Measurements from ENCODE around the gene HEYL.

Gene HEYL

GRCh38 chr1:39685071-39685470, 45.6 kb upstream of the HEYL start:
- Histone ChIP-seq H3K4me3 (ENCODE audit: low read depth, low read length) (no peak overlapping the region), H2BK12ac (ENCODE audit: low read length) (no peak overlapping the region), H3K4me2 (ENCODE audit: low read length) (no peak overlapping the region), H3K18ac (ENCODE audit: low read length) (no peak overlapping the region), H2AFZ (ENCODE audit: insufficient read depth, low read length, poor library complexity) (no peak overlapping the region), H4K8ac (ENCODE audit: low read depth, low read length) (no peak overlapping the region), H3K36me3 (ENCODE audit: control insufficient read depth in 1 of 2, insufficient read depth in 2 of 2, low read length in 2 of 2) (no peaks in the 10 kb centered on the region), H3K27ac (ENCODE audit: low read depth, low read length) (no peak overlapping the region), H2AK5ac (ENCODE audit: low read length) (no peak overlapping the region), H3K23ac (ENCODE audit: low read length) (no peak overlapping the region), H3K4me1 (ENCODE audit: control insufficient read depth in 1 of 2, insufficient read depth in 2 of 2, low read length in 2 of 2) (peaks cover 5 to 6% of the 10 kb centered on the region in 2 experiments), H4K91ac (ENCODE audit: low read depth, low read length) (no peak overlapping the region), H4K12ac (ENCODE audit: low read depth, low read length) (no peak overlapping the region), H3K14ac (ENCODE audit: low read length) (no peak overlapping the region), H3K79me1 (ENCODE audit: low read length) (no peaks in the 10 kb centered on the region), H2BK120ac (ENCODE audit: insufficient read depth, low read length, poor library complexity) (no peak overlapping the region), H3K4ac (ENCODE audit: low read depth, low read length) (no peak overlapping the region), H3K9me3 (ENCODE audit: insufficient read depth, low read depth, low read length) (peaks cover 12% of the 10 kb centered on the region), H3K27me3 (ENCODE audit: insufficient read depth, low read length) (peaks cover 59% of the 10 kb centered on the region), H2BK5ac (ENCODE audit: low read depth, low read length, poor library complexity) (no peak overlapping the region), H3K79me2 (ENCODE audit: control insufficient read depth, insufficient read depth, low read length, poor library complexity) (no peaks in the 10 kb centered on the region), H3K9ac (ENCODE audit: low read length) (no peak overlapping the region)
- DNase-seq, result no peak
- WGBS (ENCODE audit: extremely low coverage, insufficient coverage, insufficient read length), result no CpG with 5 or more reads among the region's 3 CpGs

GRCh38 chr1:39684313-39684664, 44.8 kb upstream of the HEYL start:
- Histone ChIP-seq H3K14ac (ENCODE audit: low read length) (no peak overlapping the region), H3K79me2 (ENCODE audit: control insufficient read depth, insufficient read depth, low read length, poor library complexity) (no peaks in the 10 kb centered on the region), H4K91ac (ENCODE audit: low read depth, low read length) (no peak overlapping the region), H3K23ac (ENCODE audit: low read length) (no peak overlapping the region), H3K27ac (ENCODE audit: low read depth, low read length) (no peak overlapping the region), H3K79me1 (ENCODE audit: low read length) (no peaks in the 10 kb centered on the region), H3K9me3 (ENCODE audit: insufficient read depth, low read depth, low read length) (peaks cover 16% of the 10 kb centered on the region), H2BK12ac (ENCODE audit: low read length) (no peak overlapping the region), H3K36me3 (ENCODE audit: control insufficient read depth in 1 of 2, insufficient read depth in 2 of 2, low read length in 2 of 2) (no peaks in the 10 kb centered on the region), H3K27me3 (ENCODE audit: insufficient read depth, low read length) (peaks cover 55% of the 10 kb centered on the region), H3K4me3 (ENCODE audit: low read depth, low read length) (no peak overlapping the region), H2BK5ac (ENCODE audit: low read depth, low read length, poor library complexity) (no peak overlapping the region), H2AFZ (ENCODE audit: insufficient read depth, low read length, poor library complexity) (no peak overlapping the region), H3K4me1 (ENCODE audit: control insufficient read depth in 1 of 2, insufficient read depth in 2 of 2, low read length in 2 of 2) (peaks cover 5 to 6% of the 10 kb centered on the region in 2 experiments), H3K18ac (ENCODE audit: low read length) (no peak overlapping the region), H3K9ac (ENCODE audit: low read length) (no peak overlapping the region), H2AK5ac (ENCODE audit: low read length) (no peak overlapping the region), H4K8ac (ENCODE audit: low read depth, low read length) (no peak overlapping the region), H2BK120ac (ENCODE audit: insufficient read depth, low read length, poor library complexity) (no peak overlapping the region), H4K12ac (ENCODE audit: low read depth, low read length) (no peak overlapping the region), H3K4me2 (ENCODE audit: low read length) (no peak overlapping the region), H3K4ac (ENCODE audit: low read depth, low read length) (no peak overlapping the region)
- WGBS (ENCODE audit: extremely low coverage, insufficient coverage, insufficient read length), result no CpG with 5 or more reads among the region's 13 CpGs
- no peak for DNase-seq

- no peak overlapping the region for H3K4me2 ChIP-seq (ENCODE audit: low read length)
- peaks cover 3 to 4% of the 10 kb centered on the region in 2 experiments for H3K4me1 ChIP-seq (ENCODE audit: control insufficient read depth in 1 of 2, insufficient read depth in 2 of 2, low read length in 2 of 2)
- no peak overlapping the region for H3K14ac ChIP-seq (ENCODE audit: low read length)
- H2AFZ ChIP-seq (ENCODE audit: insufficient read depth, low read length, poor library complexity), result no peak overlapping the region
- H3K27me3 ChIP-seq (ENCODE audit: insufficient read depth, low read length), result peaks cover 55% of the 10 kb centered on the region
- no peak overlapping the region for H3K4ac ChIP-seq (ENCODE audit: low read depth, low read length)
- H3K79me2 ChIP-seq (ENCODE audit: control insufficient read depth, insufficient read depth, low read length, poor library complexity), result no peaks in the 10 kb centered on the region
- H4K91ac ChIP-seq (ENCODE audit: low read depth, low read length), result no peak overlapping the region
- no peak overlapping the region for H3K18ac ChIP-seq (ENCODE audit: low read length)
- H3K4me3 ChIP-seq (ENCODE audit: low read depth, low read length), result no peak overlapping the region
- H3K23ac ChIP-seq (ENCODE audit: low read length), result no peak overlapping the region
- no peak overlapping the region for H2AK5ac ChIP-seq (ENCODE audit: low read length)
- no peaks in the 10 kb centered on the region for H3K79me1 ChIP-seq (ENCODE audit: low read length)
- H4K8ac ChIP-seq (ENCODE audit: low read depth, low read length), result no peak overlapping the region
- H4K12ac ChIP-seq (ENCODE audit: low read depth, low read length), result no peak overlapping the region
- no peak overlapping the region for H2BK12ac ChIP-seq (ENCODE audit: low read length)
- no peak overlapping the region for H3K9ac ChIP-seq (ENCODE audit: low read length)
- H3K27ac ChIP-seq (ENCODE audit: low read depth, low read length), result no peak overlapping the region
- DNase-seq, result no peak
- no peak overlapping the region for H2BK5ac ChIP-seq (ENCODE audit: low read depth, low read length, poor library complexity)
- H3K9me3 ChIP-seq (ENCODE audit: insufficient read depth, low read depth, low read length), result peaks cover 16% of the 10 kb centered on the region
- H2BK120ac ChIP-seq (ENCODE audit: insufficient read depth, low read length, poor library complexity), result no peak overlapping the region
- no peaks in the 10 kb centered on the region for H3K36me3 ChIP-seq (ENCODE audit: control insufficient read depth in 1 of 2, insufficient read depth in 2 of 2, low read length in 2 of 2)
- no CpG with 5 or more reads among the region's 62 CpGs for WGBS (ENCODE audit: extremely low coverage, insufficient coverage, insufficient read length)
These were observed 44.3 kb upstream of the HEYL start for GRCh38 chr1:39683591-39684312.

GRCh38 chr1:39681999-39682398, 42.6 kb upstream of the HEYL start:
- no peak overlapping the region for H2AK5ac ChIP-seq (ENCODE audit: low read length)
- no peak overlapping the region for H3K23ac ChIP-seq (ENCODE audit: low read length)
- H2BK120ac ChIP-seq (ENCODE audit: insufficient read depth, low read length, poor library complexity), result no peak overlapping the region
- WGBS (ENCODE audit: extremely low coverage, insufficient coverage, insufficient read length), result no CpG with 5 or more reads among the region's 1 CpG
- no peaks in the 10 kb centered on the region for H3K36me3 ChIP-seq (ENCODE audit: control insufficient read depth in 1 of 2, insufficient read depth in 2 of 2, low read length in 2 of 2)
- H3K9ac ChIP-seq (ENCODE audit: low read length), result no peak overlapping the region
- no peak for DNase-seq
- H3K27me3 ChIP-seq (ENCODE audit: insufficient read depth, low read length), result peaks cover 56% of the 10 kb centered on the region
- H4K91ac ChIP-seq (ENCODE audit: low read depth, low read length), result no peak overlapping the region
- no peaks in the 10 kb centered on the region for H3K79me1 ChIP-seq (ENCODE audit: low read length)
- no peaks in the 10 kb centered on the region for H3K79me2 ChIP-seq (ENCODE audit: control insufficient read depth, insufficient read depth, low read length, poor library complexity)
- no peak overlapping the region for H4K8ac ChIP-seq (ENCODE audit: low read depth, low read length)
- H3K14ac ChIP-seq (ENCODE audit: low read length), result no peak overlapping the region
- H3K4ac ChIP-seq (ENCODE audit: low read depth, low read length), result no peak overlapping the region
- no peak overlapping the region for H2BK5ac ChIP-seq (ENCODE audit: low read depth, low read length, poor library complexity)
- H3K9me3 ChIP-seq (ENCODE audit: insufficient read depth, low read depth, low read length), result peaks cover 14% of the 10 kb centered on the region
- no peak overlapping the region for H3K18ac ChIP-seq (ENCODE audit: low read length)
- H2BK12ac ChIP-seq (ENCODE audit: low read length), result no peak overlapping the region
- no peaks in the 10 kb centered on the region for H3K4me1 ChIP-seq (ENCODE audit: control insufficient read depth in 1 of 2, insufficient read depth in 2 of 2, low read length in 2 of 2)
- no peak overlapping the region for H4K12ac ChIP-seq (ENCODE audit: low read depth, low read length)
- no peak overlapping the region for H3K4me2 ChIP-seq (ENCODE audit: low read length)
- H3K4me3 ChIP-seq (ENCODE audit: low read depth, low read length), result no peak overlapping the region
- no peak overlapping the region for H2AFZ ChIP-seq (ENCODE audit: insufficient read depth, low read length, poor library complexity)
- H3K27ac ChIP-seq (ENCODE audit: low read depth, low read length), result no peak overlapping the region

Measured in trophoblast cell (in vitro differentiated cells and primary cell).